HG03025 (cell line): ENCODE results near the gene HOXB6.

ENCODE experiments used
- ATAC-seq: cut with Tn5 transposase; IDR thresholded peaks from one replicate; pipeline ENCODE4 v1.9.1; 2021; ENCODE audit warnings: mild to moderate bottlenecking, moderate library complexity; ENCODE audit not compliant: unreplicated experiment, low FRiP score

HOXB6 gene

GRCh38 chr17:48604770-48605329 is at the start of gene HOXB6:
Gene HOXB6 (minus strand): TSS chr17:48604986. CDS start chr17:48598150, 6,836 bp downstream.
- ATAC-seq, result no peak

- no peak for ATAC-seq
Observed at GRCh38 chr17:48649741-48650140, 45.0 kb upstream of the HOXB6 start.

GRCh38 chr17:48647963-48648245 is 43.1 kb upstream of the HOXB6 start:
- no peak for ATAC-seq

- ATAC-seq, result no peak
Observed at GRCh38 chr17:48647103-48647962, 42.5 kb upstream of the HOXB6 start.

- ATAC-seq, result no peak
Observed at GRCh38 chr17:48646183-48647102, 41.7 kb upstream of the HOXB6 start.

GRCh38 chr17:48645639-48646182 is 40.9 kb upstream of the HOXB6 start:
- ATAC-seq, result no peak

GRCh38 chr17:48644910-48645557 is 40.2 kb upstream of the HOXB6 start:
- ATAC-seq, result no peak

GRCh38 chr17:48644159-48644558 is 39.4 kb upstream of the HOXB6 start:
- ATAC-seq, result no peak

- ATAC-seq, result no peak
Observed at GRCh38 chr17:48643697-48644012, 38.9 kb upstream of the HOXB6 start.

GRCh38 chr17:48642843-48643696 is 38.3 kb upstream of the HOXB6 start:
- ATAC-seq, result no peak

- no peak for ATAC-seq
Observed at GRCh38 chr17:48642059-48642842, 37.5 kb upstream of the HOXB6 start.

- no peak for ATAC-seq
Observed at GRCh38 chr17:48641541-48642058, 36.8 kb upstream of the HOXB6 start.

- ATAC-seq, result no peak
Observed at GRCh38 chr17:48640858-48641180, 36.0 kb upstream of the HOXB6 start.

- ATAC-seq, result no peak
Observed at GRCh38 chr17:48639982-48640857, 35.4 kb upstream of the HOXB6 start.

- ATAC-seq, result no peak
Observed at GRCh38 chr17:48639136-48639535, 34.4 kb upstream of the HOXB6 start.

GRCh38 chr17:48637323-48638260 is 32.8 kb upstream of the HOXB6 start:
- no peak for ATAC-seq
